T-helper 2 cell treated with Interferon-gamma antibody and Interleukin-4, amounts not matched to agents 100 ng/mL and 5 ng/mL, for 36 hours (primary cell): ENCODE measurements around the gene RPS17. TPM values are rescaled to one million over a fixed set of nuclear protein-coding genes. Genes with fewer than 3 reads are reported as not detected.
"Not testable (repeated sequence)": the region's sequence is repeated elsewhere in the genome, so short reads cannot be mapped to it uniquely, and the experiment has no call there.

Experiments
- intact Hi-C: fragments of 100-400 bp; cut with micrococcal nuclease; formaldehyde crosslinking; loops from one replicate; pipeline ENCODE4 v1.15.1; 2023
- total RNA-seq: library from RNA; stranded (reverse); gene quantifications from 2 replicates; pipeline ENCODE4 v1.2.3, GENCODE V29; 2022

The RPS17 gene
- total RNA-seq, 1 donor from 2014 or later, result 1,923 TPM

- intact Hi-C loops, result no loop called here
Observed at GRCh38 chr15:82530006-82530405, 10.3 kb downstream of the RPS17 start.

DNA sequence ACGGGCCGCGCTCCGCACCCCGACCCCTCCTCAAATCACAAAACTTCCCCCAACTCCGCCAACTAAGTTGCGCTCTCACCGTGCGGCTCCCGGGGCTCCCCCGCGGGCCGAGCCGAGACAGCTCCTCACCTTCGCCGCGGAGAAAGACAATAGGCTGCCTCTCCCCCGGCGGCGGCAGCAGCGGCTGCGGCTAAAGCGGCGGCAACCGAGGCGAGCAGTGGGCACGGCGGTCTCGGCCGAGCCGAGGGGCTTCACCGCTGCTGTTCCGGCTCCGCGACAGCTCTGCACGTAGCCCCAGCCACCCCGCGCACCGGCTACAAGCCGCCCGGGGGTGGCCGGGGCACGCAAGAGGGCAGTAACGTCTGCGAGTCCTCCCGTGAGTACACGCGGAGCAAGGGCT lies 26.7 kb downstream of the RPS17 start:
- intact Hi-C loops, result not testable (repeated sequence)

DNA sequence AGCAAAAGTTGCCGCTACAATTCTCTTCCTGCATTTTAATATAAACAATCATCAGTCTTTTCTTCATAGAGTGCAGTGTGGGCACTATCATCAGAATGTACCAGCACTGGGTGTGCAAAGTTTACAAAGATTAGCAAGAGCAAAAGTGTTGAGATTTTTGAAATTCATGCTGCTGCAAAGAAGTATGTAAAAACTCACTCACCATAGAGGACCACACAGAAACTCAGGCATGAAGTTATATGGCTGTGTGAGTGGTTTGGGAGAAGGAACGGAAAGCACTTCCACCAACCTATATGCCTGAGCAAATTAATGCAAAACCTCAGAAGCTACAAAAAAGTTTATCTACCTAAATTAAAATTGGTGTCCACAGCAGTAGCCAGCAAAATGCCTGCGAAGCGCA lies 32.6 kb downstream of the RPS17 start:
- intact Hi-C loops, result not testable (repeated sequence)

GRCh38 chr15:82507087-82507486 lies 33.2 kb downstream of the RPS17 start:
- intact Hi-C loops, result not testable (repeated sequence)

GRCh38 chr15:82505842-82506241 lies 34.4 kb downstream of the RPS17 start:
- intact Hi-C loops, result not testable (repeated sequence)

DNA sequence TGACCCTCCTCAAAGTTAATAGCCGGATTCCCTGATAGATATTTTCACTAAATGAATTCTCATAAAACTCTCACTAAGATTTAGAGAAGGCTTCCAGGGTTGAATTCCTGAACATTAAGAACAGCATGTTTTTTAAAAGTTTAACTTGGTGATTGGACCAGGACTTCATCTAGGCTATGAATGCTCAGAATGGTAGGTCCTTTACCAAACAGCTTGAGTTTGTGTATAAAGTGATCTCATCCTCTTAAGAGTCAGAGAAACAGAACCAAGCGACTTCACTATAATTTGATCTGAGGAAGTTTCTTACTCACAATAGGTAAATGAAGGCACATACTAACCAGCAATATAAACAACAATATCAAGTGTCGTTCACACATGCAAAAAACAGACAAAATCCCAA lies 36.2 kb downstream of the RPS17 start:
- intact Hi-C loops, result not testable (repeated sequence)

DNA sequence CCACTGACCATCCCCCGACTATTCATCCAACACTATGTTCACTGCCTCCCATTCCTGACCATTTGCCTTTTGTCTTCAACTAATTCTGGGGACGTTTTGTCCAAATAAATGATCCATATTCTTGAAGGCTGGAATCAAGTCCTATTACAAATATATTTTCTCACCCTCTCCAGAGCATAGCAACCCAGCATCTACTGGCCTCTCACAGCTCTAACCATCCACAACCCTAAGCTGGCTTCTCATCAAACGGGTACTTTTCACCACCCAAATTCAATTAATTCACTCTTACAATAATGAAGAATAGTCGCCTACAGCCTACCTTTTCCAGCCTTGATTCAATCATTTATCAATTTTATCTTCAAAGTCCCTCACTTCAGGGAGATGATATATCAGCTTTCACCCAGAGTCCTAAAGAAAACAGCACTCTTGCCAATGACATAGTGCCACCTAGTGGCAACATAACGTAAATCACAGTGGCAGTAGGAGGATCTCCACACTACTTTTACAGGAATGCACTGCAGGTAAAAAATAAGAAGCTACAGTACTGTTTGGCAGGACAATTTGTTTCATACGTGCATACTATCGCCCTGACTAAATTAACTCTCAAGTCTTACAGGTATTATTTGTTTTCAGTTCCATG lies 37.4 kb downstream of the RPS17 start:
- intact Hi-C loops, result not testable (repeated sequence)

GRCh38 chr15:82500772-82501171 lies 39.5 kb downstream of the RPS17 start:
- intact Hi-C loops, result not testable (repeated sequence)

DNA sequence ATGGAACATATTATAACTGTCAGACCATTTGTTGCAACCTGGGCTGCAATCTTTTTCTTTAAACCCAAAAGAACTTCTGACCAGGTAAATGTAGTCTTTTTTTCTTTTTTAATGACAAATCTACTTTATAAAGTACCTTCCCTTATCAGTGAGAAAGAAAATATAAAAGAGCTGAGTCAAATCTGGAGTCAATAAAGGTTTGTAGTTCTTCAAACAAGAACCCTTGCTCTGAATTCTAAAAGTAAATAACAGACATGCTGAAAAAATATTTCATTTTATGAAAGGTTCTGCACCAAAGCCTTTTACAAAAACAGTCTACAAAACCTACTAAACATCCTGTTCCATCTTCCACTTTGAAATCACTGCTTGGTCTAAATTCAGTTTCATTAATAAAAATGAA lies 42.3 kb downstream of the RPS17 start:
- intact Hi-C loops, result not testable (repeated sequence)

GRCh38 chr15:82488250-82488649 lies 52.0 kb downstream of the RPS17 start:
- intact Hi-C loops, result not testable (repeated sequence)

- intact Hi-C loops, result not testable (repeated sequence)
Observed at GRCh38 chr15:82487045-82487444, 53.2 kb downstream of the RPS17 start.

Other genes starting within 250 kb of the RPS17 start
- 0.32 and 0.84 TPM in 2 replicates for gene GOLGA6L10, start 191.0 kb downstream of the RPS17 start, total RNA-seq
- 0.89 and 0.91 TPM in 2 replicates for gene GOLGA6L9, start 110.6 kb downstream of the RPS17 start, total RNA-seq
- gene CPEB1, start 106.9 kb upstream of the RPS17 start, total RNA-seq, result not detected in 2 replicates
- not detected in 2 replicates for gene AP3B2, start 169.4 kb upstream of the RPS17 start, total RNA-seq